Activated CD4-positive, alpha-beta T cell treated with anti-CD3 and anti-CD28 coated beads, Interleukin-10, Interleukin-2, amounts not matched to agents 100 ng/mL and 50 ng/mL, durations not matched to agents 16 hours and 8 hours (primary cell): Measurements from ENCODE around the gene NMNAT3.

Experiments used
- DNase-seq: peaks from one replicate; pipeline ENCODE4 v3.0.0-alpha.2; 2020

Gene NMNAT3

DNA sequence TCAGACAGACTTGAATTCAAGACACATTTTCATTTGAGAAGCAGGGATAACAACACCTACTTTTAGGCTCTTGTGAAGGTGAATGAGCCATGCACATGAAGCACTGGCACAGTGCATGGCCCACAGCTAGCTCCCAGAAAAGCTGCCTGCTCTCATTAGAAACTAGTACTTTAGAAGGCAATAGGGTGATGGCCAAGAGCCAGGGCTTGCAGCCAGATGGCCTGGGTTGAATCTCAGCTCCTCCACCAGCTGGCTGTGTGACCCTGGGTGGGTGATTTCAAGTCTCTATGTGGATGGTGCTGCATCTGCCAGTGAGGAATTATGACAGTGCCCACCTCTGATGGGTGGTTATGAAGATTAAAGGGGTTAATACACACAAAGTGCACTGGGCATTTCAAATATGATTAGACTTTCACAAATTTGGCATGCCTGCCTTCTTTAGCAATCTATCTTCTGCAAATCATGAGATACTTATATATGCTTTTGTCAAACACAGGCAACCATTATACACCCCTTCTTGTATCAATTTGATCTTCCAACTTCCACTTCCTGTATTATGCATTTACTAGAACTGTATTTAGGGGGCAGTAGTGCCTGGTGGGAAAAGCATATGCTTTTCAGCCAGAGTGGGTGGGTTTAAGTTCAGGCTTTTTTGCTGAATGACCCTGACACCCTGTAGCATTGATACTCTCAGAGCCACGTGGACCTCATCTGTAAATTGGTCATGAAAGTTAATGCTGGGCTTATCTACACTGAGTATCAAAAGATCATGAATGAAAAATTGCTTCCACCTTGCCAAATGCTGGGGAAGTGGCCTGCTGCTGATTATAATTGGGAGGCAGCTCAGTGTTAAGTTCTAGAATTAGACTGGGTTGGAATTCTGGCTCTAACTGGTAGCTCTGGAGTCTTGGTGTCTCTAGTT, 103.5 kb downstream of the NMNAT3 start:
- no peak for DNase-seq

DNA sequence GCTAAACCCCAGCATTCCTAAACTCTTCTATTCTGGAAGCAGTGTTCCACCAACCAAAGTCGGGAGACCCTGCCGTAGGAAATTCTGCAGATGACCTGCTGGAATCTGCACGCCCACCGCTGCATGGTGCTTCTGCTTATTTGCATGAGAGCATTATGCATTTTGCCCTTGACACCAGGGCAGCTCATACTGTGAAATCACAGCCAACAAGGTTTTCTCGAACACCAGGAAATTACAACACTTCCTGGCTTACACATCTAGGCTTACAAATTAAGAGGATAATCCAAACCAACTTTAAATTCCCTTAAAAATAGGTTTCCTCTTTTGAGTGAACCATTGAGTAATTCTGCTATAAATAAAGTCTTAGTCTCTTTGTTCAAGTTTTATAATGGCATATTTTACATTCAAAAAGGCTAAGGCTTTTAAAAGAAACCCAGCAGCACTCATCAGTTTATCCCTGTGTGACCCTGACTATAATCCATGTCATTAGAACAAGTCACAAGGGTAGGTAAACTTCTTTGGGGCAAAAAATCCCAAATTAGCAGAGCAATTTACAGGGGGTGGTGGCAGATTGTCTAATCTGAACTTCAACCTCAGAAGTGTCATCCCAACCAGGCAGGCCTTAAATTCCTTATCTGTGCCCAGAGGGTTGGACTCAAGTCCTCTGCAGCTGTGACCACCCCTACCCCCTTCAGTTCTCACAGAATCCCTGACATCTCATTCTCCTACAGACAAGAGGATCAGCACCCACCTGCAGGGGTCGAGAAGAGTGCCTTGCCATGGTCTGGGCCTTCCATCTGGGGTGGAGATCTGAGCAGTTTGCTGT, 104.7 kb downstream of the NMNAT3 start:
- DNase-seq = no peak

DNA sequence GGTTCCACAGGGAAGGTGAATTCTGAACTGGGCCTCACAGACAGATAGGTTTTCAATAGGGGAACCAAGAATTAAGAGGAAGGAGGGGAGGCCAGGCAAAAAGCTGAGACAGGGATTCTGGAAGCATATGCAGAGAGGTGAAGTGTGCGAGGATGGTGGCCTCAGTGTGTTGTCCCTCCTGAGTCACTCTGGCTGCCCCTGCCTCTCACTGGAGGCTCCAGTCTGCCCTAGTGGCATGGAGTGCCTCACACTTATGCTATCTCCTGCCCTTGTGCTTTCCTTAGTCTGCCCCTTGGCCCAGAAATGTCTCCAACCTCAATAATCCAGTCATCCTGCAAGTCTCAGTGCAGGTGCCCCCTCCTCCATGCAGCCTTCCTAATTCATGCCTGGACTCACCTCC, 106.1 kb downstream of the NMNAT3 start:
- no peak for DNase-seq

GRCh38 chr3:139564294-139564861, 113.4 kb downstream of the NMNAT3 start:
- no peak for DNase-seq

GRCh38 chr3:139561959-139562676, 115.7 kb downstream of the NMNAT3 start:
- no peak for DNase-seq

DNA sequence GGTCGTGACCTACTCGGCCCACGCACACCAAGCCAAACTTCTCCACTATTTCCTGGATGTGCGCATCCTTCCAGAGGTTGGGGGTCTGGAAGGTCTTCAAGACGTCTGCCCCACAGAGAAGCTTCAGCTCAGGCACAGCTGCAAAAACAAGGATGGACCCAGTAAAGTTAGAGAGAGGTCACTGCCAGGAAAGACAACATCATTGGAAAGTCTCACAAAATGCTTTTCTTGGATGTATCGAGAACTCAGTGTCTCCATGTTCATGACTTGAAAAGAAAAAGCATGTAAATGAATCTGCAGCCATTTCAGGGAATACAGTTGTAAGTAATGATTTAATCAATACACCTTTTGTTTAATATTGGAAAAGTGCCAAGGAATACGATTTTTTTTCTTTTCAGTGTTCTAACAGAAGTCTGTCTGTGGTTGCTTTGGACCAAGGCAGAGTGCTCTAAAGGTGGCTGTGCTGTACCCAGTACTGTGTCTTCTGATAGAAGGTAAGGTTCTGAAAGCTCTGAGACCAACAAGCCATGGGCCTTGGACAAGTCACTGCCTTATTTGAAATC, 116.4 kb downstream of the NMNAT3 start:
- no peak for DNase-seq

- DNase-seq = no peak
Measured at GRCh38 chr3:139560411-139560810, 117.4 kb downstream of the NMNAT3 start.

- DNase-seq = no peak
Measured at GRCh38 chr3:139559541-139559940, 118.2 kb downstream of the NMNAT3 start.

GRCh38 chr3:139558351-139559266, 119.2 kb downstream of the NMNAT3 start:
- no peak for DNase-seq

DNA sequence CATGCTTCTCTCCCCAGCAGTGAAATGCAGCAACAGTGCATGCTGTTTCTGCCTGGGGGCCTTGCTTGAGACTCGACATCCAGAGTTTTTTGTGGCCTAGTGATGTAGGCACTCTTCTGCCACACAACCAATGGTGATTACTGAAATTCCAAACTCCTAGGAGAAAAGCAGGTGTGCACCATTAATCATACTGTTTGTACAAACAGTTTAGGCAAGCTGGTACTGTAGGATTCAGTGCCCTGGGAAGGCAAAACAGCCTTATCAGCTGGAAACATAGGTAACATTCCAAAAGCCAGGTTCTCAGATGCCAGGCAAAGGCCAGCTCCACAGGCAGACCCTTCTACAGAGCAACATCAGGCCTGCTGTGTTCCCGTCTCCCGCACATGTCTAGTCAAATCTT, 120.7 kb downstream of the NMNAT3 start:
- DNase-seq = no peak

- no peak for DNase-seq
Measured at GRCh38 chr3:139555249-139555648, 122.5 kb downstream of the NMNAT3 start.

- DNase-seq = no peak
Measured at GRCh38 chr3:139554628-139555027, 123.1 kb downstream of the NMNAT3 start.

DNA sequence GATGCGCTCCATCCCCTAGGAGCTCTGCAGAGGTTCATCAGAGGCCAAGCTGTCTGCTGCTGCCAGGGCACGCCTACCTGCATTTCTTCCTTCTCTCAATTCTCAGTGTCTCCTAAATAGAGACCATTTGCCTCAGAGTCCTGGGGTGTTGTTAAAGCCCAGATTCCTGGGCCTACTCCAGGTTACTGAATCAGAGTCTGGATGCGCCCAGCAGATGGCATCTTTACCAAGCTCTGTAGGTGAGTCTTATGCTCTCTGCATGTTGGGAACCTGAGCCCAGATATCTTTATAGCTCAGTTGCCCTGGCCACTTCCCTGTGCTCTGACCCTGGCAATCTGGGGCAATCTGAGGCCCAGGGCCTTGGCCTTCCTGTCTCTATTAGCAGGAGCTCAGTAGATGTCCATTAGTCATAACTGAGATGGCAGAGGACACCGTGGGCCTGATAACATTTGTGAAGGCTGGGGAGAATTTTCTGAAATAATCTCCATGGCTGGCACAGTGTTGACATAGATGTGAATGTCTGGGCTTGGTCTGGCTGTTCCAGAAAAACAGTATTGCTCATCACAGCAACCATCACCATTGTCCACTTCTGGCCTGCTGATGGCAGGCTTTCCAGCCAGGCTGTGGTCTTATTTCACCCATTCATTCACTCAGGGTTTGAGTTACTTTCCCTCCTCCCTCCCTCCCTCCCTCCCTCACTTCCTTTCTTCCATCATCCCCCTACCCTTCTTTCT, 125.0 kb downstream of the NMNAT3 start:
- DNase-seq = no peak

DNA sequence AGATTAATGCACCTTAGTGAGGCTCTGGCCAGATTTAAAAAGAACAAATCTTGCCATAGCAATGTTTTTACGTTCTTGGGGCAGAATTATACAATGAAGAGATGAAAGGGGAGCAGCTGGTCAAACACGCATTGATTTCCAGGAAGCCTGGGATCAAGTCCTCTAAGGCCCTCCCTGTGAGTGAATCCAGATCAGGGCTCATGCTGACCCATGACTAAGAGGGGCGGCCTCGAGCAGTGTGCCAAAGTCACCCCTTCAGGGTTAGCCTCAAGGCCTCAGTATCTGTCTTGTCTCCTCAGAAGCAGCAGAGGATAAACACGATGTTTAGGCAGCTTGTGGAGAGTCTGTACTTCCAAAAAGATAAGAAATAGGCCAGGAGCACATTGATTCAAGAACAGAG, 129.0 kb downstream of the NMNAT3 start:
- no peak for DNase-seq

GRCh38 chr3:139547666-139548065, 130.1 kb downstream of the NMNAT3 start:
- no peak for DNase-seq

- no peak for DNase-seq
Measured at GRCh38 chr3:139546772-139547171, 131.0 kb downstream of the NMNAT3 start.

- no peak for DNase-seq
Measured at GRCh38 chr3:139541532-139542288, 136.1 kb downstream of the NMNAT3 start.

DNA sequence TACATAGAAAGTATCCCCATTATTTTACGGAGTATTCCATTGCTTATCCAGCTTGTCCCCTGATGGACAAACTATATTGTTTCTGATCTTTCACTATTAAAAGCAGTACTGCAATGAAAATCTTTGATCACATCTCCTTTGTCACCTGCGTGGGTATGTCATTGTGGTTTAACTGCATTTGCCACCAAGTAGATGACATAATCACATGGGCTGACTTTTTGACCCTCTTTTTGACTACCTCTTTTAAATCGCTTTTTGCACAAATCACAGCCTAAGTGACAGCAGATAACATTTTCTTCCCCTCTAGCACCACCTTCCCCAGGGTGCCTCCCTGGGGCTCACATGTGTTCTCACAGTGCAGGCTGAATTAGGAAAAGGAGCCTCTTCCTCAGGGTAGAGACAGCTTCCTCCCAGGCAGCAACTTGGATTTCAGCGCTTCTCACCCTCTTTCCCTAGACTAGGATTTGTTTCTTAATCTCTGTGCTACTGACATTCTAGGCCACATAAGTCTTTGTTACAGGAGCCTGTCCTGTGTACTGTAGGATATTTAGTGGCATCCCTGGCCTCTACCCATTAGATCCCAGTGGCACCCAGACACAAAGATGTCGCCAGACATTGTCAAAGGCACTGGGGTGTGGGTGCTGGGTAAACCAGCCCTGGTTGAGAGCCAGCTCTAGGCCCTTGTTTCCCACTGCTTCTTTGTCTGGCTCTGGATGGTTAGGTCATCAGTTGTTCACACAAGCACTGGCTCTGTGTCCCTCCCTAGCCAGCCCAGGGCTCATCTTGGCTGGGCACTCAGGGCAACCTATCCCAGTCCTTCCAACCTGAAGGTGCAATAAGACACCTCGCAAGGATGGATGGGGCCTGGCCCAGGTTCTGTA, 136.9 kb downstream of the NMNAT3 start:
- no peak for DNase-seq

DNA sequence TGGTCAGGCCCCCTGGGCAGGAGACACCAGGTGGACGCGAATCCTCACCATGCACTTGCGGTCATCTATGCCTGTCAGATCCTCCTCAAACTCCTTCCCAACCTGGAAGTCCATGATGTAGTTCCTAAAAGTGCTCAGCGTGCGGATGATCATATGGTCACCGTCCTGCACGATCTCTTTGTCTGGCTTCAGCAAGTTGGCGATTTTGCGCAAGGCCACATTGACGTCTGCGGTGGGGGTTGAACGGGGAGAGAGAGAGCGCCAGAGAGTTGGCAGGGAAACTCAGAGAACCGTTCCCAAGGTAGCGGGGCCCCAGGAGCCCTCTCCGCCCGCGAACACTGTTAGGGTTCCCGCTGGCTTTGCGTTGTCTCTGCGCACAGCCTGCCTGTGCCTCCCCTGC, 139.0 kb downstream of the NMNAT3 start:
- DNase-seq = no peak
